ENCODE results near the gene TNNI2.
A peak's percentile ranks its signal among the peaks of the same experiment; 100 is the strongest.

Gene TNNI2

DNA sequence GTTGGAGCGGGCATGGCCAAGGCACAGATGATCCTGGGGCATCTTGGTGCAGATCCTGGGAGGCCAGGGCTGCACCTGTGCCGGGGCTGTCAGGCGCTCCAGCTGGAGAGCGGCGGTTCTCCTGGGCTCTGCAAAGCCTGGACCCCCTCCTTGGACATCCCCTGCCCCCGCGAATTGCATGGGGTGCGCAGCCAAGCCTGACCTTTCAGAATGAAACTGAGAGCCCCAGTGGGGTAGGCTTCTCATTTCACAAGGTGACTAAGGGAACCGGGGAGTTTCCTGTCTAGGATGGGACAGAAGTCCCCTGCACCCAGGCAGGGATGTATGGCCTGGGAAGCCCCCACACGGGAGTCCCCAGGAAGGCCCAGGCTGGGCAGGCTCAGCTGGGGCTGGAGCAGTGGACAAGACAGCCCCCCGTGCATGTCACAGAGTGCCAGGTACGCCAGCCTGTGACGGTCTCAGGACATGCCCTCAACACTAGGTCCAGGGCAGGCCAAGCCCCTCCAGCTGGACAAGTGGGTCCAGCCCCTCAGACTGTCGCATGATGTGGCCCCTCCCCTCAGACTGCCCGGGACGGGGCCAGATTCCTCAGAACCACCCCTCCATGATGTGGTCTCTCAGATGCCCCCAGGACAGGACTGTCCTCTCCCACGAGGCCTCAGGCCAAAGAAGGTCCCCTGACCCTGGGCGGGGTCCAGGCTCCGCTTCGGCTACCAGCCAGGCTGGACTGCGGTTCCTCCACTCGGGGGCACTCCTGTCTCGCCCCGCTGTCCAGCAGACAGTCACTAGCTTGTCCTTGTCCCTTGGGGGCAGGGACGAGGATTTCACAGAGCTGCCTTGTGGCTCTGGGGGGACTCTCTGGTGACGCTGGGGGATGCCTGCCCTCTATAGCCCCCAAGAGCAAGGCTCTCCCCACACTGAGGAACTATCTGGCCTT lies 16.4 kb downstream of the TNNI2 start:
- TF ChIP-seq, protein P1, sequence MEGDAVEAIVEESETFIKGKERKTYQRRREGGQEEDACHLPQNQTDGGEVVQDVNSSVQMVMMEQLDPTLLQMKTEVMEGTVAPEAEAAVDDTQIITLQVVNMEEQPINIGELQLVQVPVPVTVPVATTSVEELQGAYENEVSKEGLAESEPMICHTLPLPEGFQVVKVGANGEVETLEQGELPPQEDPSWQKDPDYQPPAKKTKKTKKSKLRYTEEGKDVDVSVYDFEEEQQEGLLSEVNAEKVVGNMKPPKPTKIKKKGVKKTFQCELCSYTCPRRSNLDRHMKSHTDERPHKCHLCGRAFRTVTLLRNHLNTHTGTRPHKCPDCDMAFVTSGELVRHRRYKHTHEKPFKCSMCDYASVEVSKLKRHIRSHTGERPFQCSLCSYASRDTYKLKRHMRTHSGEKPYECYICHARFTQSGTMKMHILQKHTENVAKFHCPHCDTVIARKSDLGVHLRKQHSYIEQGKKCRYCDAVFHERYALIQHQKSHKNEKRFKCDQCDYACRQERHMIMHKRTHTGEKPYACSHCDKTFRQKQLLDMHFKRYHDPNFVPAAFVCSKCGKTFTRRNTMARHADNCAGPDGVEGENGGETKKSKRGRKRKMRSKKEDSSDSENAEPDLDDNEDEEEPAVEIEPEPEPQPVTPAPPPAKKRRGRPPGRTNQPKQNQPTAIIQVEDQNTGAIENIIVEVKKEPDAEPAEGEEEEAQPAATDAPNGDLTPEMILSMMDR (IDR thresholded peaks at IDR 0.05; ENCODE audit: extremely low read depth, insufficient read depth, missing control alignments) = no peak
- peak; percentile 92 for DNase-seq (ENCODE audit: low spot score)
- in situ Hi-C loops (cut with MboI; ENCODE audit: low pct_unique_long_range_greater_than_20kb, low sequenced_read_pairs, unreplicated experiment) = no loop called here

DNA sequence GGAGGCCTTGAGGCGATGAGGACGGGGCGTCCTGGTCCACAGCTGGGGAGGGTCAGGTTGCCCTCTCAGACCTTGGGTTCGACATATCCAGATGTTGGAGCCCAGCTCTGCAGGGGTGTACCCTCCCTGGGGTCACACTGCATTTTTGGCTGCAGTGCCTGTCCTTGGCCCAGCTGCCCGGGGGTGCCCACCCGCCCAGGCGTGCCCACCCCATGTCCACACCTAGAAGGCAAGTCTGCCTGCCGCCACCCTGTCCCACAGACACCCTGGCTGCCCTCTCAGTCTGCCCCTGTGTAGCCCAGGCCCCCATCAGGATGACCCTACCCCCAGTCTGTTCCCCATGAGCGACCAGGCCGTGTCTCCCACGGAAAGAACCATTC lies 17.1 kb downstream of the TNNI2 start:
- in situ Hi-C loops (cut with MboI; ENCODE audit: low pct_unique_long_range_greater_than_20kb, low sequenced_read_pairs, unreplicated experiment) = no loop called here
- no peak for DNase-seq (ENCODE audit: low spot score)
- TF ChIP-seq, protein P1 (IDR thresholded peaks at IDR 0.05; ENCODE audit: extremely low read depth, insufficient read depth, missing control alignments) = no peak

DNA sequence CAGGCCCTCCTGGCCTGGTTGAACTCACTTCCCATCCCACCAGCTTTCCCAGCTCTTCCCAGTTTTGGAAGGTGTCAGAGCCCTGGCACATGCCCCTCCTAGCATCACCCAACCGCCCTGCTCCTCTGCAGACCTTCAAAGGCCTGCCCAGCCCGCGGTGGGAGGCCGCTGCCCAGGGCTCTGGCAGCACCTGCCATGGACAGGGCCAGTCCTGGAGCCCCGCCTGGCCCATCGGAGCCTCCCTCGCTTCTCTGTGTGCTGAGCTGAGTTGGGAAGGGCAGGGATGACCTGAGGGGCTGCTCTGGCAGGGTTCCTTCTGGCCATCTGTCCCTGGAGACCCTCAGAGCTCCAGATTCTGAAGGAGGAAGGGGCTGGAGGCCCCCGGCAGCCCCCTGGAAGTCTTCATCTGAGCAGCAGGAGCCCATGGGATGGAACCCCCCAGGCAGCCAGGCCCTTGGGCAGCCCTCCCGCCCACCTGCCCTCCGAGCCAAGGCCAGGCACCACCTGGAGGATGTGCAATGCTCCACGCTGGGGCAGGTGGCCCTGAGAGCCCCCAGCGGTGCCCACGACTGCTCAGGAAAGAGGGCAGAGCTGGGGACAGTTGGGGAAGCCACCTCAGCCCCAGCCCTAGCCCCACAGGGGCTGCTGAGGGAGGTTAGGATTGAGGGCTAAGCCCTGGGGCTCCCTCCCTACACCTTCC lies 17.7 kb downstream of the TNNI2 start:
- TF ChIP-seq, protein P1 (IDR thresholded peaks at IDR 0.05; ENCODE audit: extremely low read depth, insufficient read depth, missing control alignments) = no peak
- DNase-seq (ENCODE audit: low spot score) = no peak
- in situ Hi-C loops (cut with MboI; ENCODE audit: low pct_unique_long_range_greater_than_20kb, low sequenced_read_pairs, unreplicated experiment) = no loop called here

DNA sequence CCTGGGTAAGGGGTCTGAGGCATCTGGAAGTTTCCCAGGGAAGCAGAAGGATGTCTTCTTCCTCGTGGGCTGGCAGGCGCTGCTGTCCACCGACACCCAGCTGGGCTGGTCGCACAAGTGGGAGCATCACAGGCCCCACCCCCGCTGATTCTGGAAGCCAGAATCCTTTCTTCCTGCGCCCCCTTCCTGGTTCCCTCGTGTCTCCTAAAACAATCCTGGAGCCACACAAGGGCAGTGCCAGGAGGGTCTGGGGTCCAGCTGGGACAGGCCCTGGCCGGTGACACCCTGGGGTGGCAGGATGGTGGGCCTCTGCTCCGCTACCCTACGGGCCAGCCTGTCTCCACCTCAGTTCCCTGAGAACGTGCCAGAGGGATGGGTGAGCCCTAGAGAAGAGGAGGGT lies 18.3 kb downstream of the TNNI2 start:
- TF ChIP-seq, protein P1 (IDR thresholded peaks at IDR 0.05; ENCODE audit: extremely low read depth, insufficient read depth, missing control alignments) = no peak
- no peak for DNase-seq (ENCODE audit: low spot score)
- in situ Hi-C loops (cut with MboI; ENCODE audit: low pct_unique_long_range_greater_than_20kb, low sequenced_read_pairs, unreplicated experiment) = no loop called here

DNA sequence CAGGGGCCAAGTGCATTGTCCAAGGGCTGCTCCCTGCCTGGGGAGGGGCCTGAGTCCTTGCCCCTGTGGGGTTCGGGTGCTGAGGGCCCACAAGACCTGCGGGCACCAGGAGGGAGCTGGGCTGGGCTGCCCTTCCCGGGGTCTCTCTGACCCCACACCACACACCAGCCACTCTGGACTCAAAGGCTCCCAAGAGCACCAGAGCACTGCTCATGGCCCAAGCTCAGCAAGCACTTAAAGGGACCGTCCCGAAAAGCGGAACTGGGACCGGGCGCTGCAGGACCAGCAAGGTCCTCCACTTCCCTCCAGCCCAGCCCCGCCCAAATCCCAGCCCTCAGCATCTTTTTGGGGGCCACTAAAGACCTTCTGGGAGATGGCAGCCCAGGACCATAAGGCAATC lies 19.4 kb downstream of the TNNI2 start:
- in situ Hi-C loops (cut with MboI; ENCODE audit: low pct_unique_long_range_greater_than_20kb, low sequenced_read_pairs, unreplicated experiment) = no loop called here
- TF ChIP-seq, protein P1 (IDR thresholded peaks at IDR 0.05; ENCODE audit: extremely low read depth, insufficient read depth, missing control alignments) = no peak
- DNase-seq (ENCODE audit: low spot score) = no peak

DNA sequence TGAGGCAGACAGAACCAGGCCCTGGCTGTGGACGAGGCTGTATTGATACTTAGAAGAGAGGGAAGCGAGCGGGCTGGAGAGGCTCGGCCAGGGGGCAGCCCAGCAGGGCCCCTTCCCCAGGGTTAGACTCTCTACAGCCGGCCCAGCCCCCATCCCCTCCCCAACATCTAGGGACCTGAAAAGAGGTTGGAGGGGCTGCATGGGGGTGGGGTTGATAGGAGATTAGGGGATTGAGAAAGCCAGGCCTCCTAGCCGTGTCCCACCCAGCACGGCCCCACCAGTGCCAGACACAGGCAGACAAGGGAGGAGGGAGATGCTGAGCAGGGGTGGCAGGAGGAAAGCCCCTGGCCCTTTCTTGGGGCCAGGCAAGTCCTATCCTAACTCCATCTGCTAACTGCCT lies 19.8 kb downstream of the TNNI2 start:
- TF ChIP-seq, protein P1 (IDR thresholded peaks at IDR 0.05; ENCODE audit: extremely low read depth, insufficient read depth, missing control alignments) = no peak
- DNase-seq (ENCODE audit: low spot score) = no peak
- in situ Hi-C loops (cut with MboI; ENCODE audit: low pct_unique_long_range_greater_than_20kb, low sequenced_read_pairs, unreplicated experiment) = no loop called here
